H9 (cell line): ENCODE data around the gene TMEM182. TPM values are rescaled to one million over a fixed set of nuclear protein-coding genes. Genes with fewer than 3 reads are reported as not detected.

Source experiments
- DNase-seq: peaks from one replicate; pipeline ENCODE4 v3.0.0-alpha.2; 2017
- H2AFZ ChIP-seq: one replicate; pipeline ENCODE4 v1.6.1; 2013; ENCODE audit warnings: mild to moderate bottlenecking, low read length, control low read depth, moderate library complexity
- H2AK5ac ChIP-seq: 2 replicates; pipeline ENCODE4 v1.6.1; 2013; ENCODE audit warnings: low read length, control low read depth, mixed read lengths; ENCODE audit not compliant: insufficient read length
- H2BK120ac ChIP-seq: one replicate; pipeline ENCODE4 v1.6.1; 2013; ENCODE audit warnings: low read depth, mild to moderate bottlenecking, low read length, control low read depth, inconsistent platforms; ENCODE audit not compliant: poor library complexity, severe bottlenecking
- H2BK12ac ChIP-seq: 2 replicates; pipeline ENCODE4 v1.6.1; 2013; ENCODE audit warnings: low read length, control low read depth, mixed read lengths, low read depth; ENCODE audit not compliant: insufficient read length
- H2BK15ac ChIP-seq: 2 replicates; pipeline ENCODE4 v1.6.1; 2013; ENCODE audit warnings: low read depth, low read length, control low read depth
- H2BK20ac ChIP-seq: one replicate; pipeline ENCODE4 v1.6.1; 2013; ENCODE audit warnings: low read depth, mild to moderate bottlenecking, low read length, control low read depth, inconsistent platforms; ENCODE audit not compliant: poor library complexity, severe bottlenecking
- H2BK5ac ChIP-seq: 2 replicates; pipeline ENCODE4 v1.6.1; 2013; ENCODE audit warnings: low read length, control low read depth, mixed read lengths; ENCODE audit not compliant: insufficient read length
- H3K14ac ChIP-seq: 2 replicates; pipeline ENCODE4 v1.6.1; 2013; ENCODE audit warnings: low read length, control low read depth; ENCODE audit not compliant: insufficient read depth
- H3K18ac ChIP-seq: 2 replicates; pipeline ENCODE4 v1.6.1; 2013; ENCODE audit warnings: low read depth, mild to moderate bottlenecking, mixed read lengths, low read length, control low read depth; ENCODE audit not compliant: insufficient read length
- H3K23ac ChIP-seq: 2 replicates; pipeline ENCODE4 v1.6.1; 2013; ENCODE audit warnings: low read length, control low read depth, mixed read lengths, low read depth; ENCODE audit not compliant: insufficient read length
- H3K23me2 ChIP-seq: 2 replicates; pipeline ENCODE4 v1.6.1; 2013; ENCODE audit warnings: low read depth, mild to moderate bottlenecking, mixed read lengths, low read length, control low read depth; ENCODE audit not compliant: insufficient read length, poor library complexity, severe bottlenecking
- H3K27ac ChIP-seq: 2 replicates; pipeline ENCODE4 v1.5.1; 2013; ENCODE audit warnings: low read length, control low read depth, mixed read lengths, low read depth; ENCODE audit not compliant: insufficient read length
- H3K27me3 ChIP-seq: 2 replicates; pipeline ENCODE4 v1.6.1; 2013; ENCODE audit warnings: low read length, control low read depth, inconsistent platforms; ENCODE audit not compliant: insufficient read depth
- H3K4ac ChIP-seq: 2 replicates; pipeline ENCODE4 v1.6.1; 2013; ENCODE audit warnings: low read depth, mild to moderate bottlenecking, control low read depth, inconsistent platforms, low read length, moderate library complexity
- H3K4me1 ChIP-seq: 2 replicates; pipeline ENCODE4 v1.6.1; 2013; ENCODE audit warnings: low read length, control low read depth, inconsistent platforms; ENCODE audit not compliant: insufficient read depth
- H3K4me2 ChIP-seq: 2 replicates; pipeline ENCODE4 v1.6.1; 2013; ENCODE audit warnings: low read length, control low read depth, mixed read lengths; ENCODE audit not compliant: insufficient read length, insufficient read depth
- H3K56ac ChIP-seq: 2 replicates; pipeline ENCODE4 v1.6.1; 2013; ENCODE audit warnings: low read depth, mild to moderate bottlenecking, mixed read lengths, low read length, control low read depth; ENCODE audit not compliant: insufficient read length
- H3K79me1 ChIP-seq: 2 replicates; pipeline ENCODE4 v1.6.1; 2013; ENCODE audit warnings: low read depth, mild to moderate bottlenecking, moderate library complexity, low read length, control low read depth, inconsistent platforms; ENCODE audit not compliant: insufficient read depth, poor library complexity, severe bottlenecking
- H3K79me2 ChIP-seq: 2 replicates; pipeline ENCODE4 v1.6.1; 2013; ENCODE audit warnings: low read length, control low read depth, inconsistent platforms; ENCODE audit not compliant: insufficient read depth
- H3K9ac ChIP-seq: 2 replicates; pipeline ENCODE4 v1.6.1; 2013; ENCODE audit warnings: low read length, control low read depth, mixed read lengths; ENCODE audit not compliant: insufficient read length; ENCODE audit errors: extremely low read depth
- H3K9me3 ChIP-seq: one replicate; pipeline ENCODE4 v1.6.1; 2013; ENCODE audit warnings: low read depth, low read length, inconsistent platforms; ENCODE audit not compliant: control insufficient read depth
- H3T11ph ChIP-seq: one replicate; pipeline ENCODE4 v1.6.1; 2013; ENCODE audit warnings: mild to moderate bottlenecking, low read length, control low read depth, inconsistent platforms
- H4K20me1 ChIP-seq: one replicate; pipeline ENCODE4 v1.6.1; 2013; ENCODE audit not compliant: control insufficient read depth, insufficient read length, insufficient read depth
- H4K5ac ChIP-seq: 2 replicates; pipeline ENCODE4 v1.6.1; 2013; ENCODE audit warnings: low read depth, mild to moderate bottlenecking, mixed read lengths, low read length, control low read depth; ENCODE audit not compliant: insufficient read length
- H4K8ac ChIP-seq: replicated peaks from 2 replicates; pipeline ENCODE4 v1.6.1; 2013; ENCODE audit warnings: low read length, control low read depth, mixed read lengths, low read depth; ENCODE audit not compliant: insufficient read length
- H4K91ac ChIP-seq: 2 replicates; pipeline ENCODE4 v1.6.1; 2013; ENCODE audit warnings: low read depth, mild to moderate bottlenecking, moderate library complexity, mixed read lengths, low read length, control low read depth; ENCODE audit not compliant: insufficient read length
- H3K27ac Mint-ChIP-seq, 3 experiments: 2 replicates in 2 of 3; 3 replicates in 1 of 3; pipeline ENCODE4 v1.8.0; 2020 to 2021; ENCODE audit warnings: mixed read lengths in 3 of 3, mild to moderate bottlenecking in 1 of 3, moderate library complexity in 1 of 3
- H3K27me3 Mint-ChIP-seq: 2 replicates; pipeline ENCODE4 v1.8.0; 2021; ENCODE audit warnings: low read depth, mild to moderate bottlenecking, moderate library complexity, mixed read lengths
- H3K36me3 Mint-ChIP-seq, 3 experiments: 2 replicates in 2 of 3; 3 replicates in 1 of 3; pipeline ENCODE4 v1.8.0; 2020 to 2021; ENCODE audit warnings: low read depth in 3 of 3, mixed read lengths in 3 of 3; ENCODE audit not compliant: insufficient read depth in 1 of 3
- H3K4me1 Mint-ChIP-seq, 2 experiments: 2 replicates each; pipeline ENCODE4 v1.8.0; 2020; ENCODE audit warnings: mixed read lengths in 2 of 2
- H3K4me3 Mint-ChIP-seq, 2 experiments: 2 replicates in 1 of 2; 3 replicates in 1 of 2; pipeline ENCODE4 v1.8.0; 2020 to 2021; ENCODE audit warnings: mild to moderate bottlenecking in 2 of 2, mixed read lengths in 2 of 2, moderate library complexity in 1 of 2
- H3K9me3 Mint-ChIP-seq, 2 experiments: 2 replicates in 1 of 2; 3 replicates in 1 of 2; pipeline ENCODE4 v1.8.0; 2020; ENCODE audit warnings: mild to moderate bottlenecking in 2 of 2, mixed read lengths in 2 of 2, moderate library complexity in 1 of 2
- WGBS: extraction: QIAGEN DNeasy Blood & Tissue Kit; methylation state at CpG from one replicate; pipeline ENCODE4 v1.1.7; 2013; ENCODE audit warnings: missing lambda C conversion rate, low lambda C conversion rate, mixed read lengths; ENCODE audit not compliant: insufficient read length; ENCODE audit errors: extremely low coverage; 5-methylcytosine and 5-hydroxymethylcytosine counted together
- total RNA-seq: library from RNA; stranded (reverse); gene quantifications from 2 replicates; pipeline ENCODE4 v1.2.1, GENCODE V29; 2021
- TF ChIP-seq, protein P1 (sequence below): fragments of 200-600 bp; sonication (generic); conservative IDR thresholded peaks from 3 replicates; pipeline ENCODE4 v1.8.0; 2021; ENCODE audit warnings: antibody characterized with exemption, mild to moderate bottlenecking

The TMEM182 gene
- total RNA-seq, 1 experiment from 2014 or later: 3.6 TPM

DNA sequence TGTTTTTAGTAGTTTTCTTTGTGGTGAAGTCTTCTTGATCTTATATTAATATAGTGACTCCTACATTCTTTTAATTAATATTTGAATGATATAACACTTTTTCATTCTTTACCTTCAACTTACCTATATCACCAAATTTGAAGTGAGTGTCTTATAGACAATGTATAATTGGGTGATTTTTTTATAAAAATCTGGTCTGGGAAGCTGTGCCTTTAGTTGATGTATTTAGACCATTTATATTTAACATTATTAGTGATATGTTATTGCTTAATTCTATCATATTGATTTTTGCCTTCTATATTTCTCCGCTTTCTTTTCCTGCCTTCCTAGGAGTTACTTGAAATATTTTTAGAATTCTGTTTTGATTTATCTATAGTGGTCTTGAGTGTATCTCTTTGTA, 16.4 kb downstream of the TMEM182 start:
- TF ChIP-seq, protein P1, sequence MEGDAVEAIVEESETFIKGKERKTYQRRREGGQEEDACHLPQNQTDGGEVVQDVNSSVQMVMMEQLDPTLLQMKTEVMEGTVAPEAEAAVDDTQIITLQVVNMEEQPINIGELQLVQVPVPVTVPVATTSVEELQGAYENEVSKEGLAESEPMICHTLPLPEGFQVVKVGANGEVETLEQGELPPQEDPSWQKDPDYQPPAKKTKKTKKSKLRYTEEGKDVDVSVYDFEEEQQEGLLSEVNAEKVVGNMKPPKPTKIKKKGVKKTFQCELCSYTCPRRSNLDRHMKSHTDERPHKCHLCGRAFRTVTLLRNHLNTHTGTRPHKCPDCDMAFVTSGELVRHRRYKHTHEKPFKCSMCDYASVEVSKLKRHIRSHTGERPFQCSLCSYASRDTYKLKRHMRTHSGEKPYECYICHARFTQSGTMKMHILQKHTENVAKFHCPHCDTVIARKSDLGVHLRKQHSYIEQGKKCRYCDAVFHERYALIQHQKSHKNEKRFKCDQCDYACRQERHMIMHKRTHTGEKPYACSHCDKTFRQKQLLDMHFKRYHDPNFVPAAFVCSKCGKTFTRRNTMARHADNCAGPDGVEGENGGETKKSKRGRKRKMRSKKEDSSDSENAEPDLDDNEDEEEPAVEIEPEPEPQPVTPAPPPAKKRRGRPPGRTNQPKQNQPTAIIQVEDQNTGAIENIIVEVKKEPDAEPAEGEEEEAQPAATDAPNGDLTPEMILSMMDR: no peak
- no peaks in the 10 kb centered on the region for H3K27me3 Mint-ChIP-seq
- no peak overlapping the region for H3K9ac ChIP-seq
- no peaks in the 10 kb centered on the region for H3K79me2 ChIP-seq
- peaks cover 4 to 7% of the 10 kb centered on the region in 2 experiments for H3K4me1 Mint-ChIP-seq
- no peak overlapping the region for H3K18ac ChIP-seq
- DNase-seq: no peak
- H3K56ac ChIP-seq: no peak overlapping the region
- no CpG with 5 or more reads among the region's 1 CpG for WGBS
- H2BK20ac ChIP-seq: no peak overlapping the region
- H3K14ac ChIP-seq: no peak overlapping the region
- no peak overlapping the region for H2BK12ac ChIP-seq
- no peaks in the 10 kb centered on the region for H4K20me1 ChIP-seq
- no peak overlapping the region for H2AK5ac ChIP-seq
- no peaks in the 10 kb centered on the region for H3K9me3 ChIP-seq
- peaks cover 1% of the 10 kb centered on the region; the same call in 1 of the 2 replicates for H3K4me1 ChIP-seq
- H3K27ac Mint-ChIP-seq: no peak overlapping the region
- H2BK120ac ChIP-seq: no peak overlapping the region
- no peak overlapping the region for H4K5ac ChIP-seq
- H3K4me3 Mint-ChIP-seq: no peak overlapping the region
- H3K27me3 ChIP-seq: no peaks in the 10 kb centered on the region
- no peaks in the 10 kb centered on the region for H3K9me3 Mint-ChIP-seq
- no peak overlapping the region for H4K8ac ChIP-seq
- H2BK5ac ChIP-seq: no peak overlapping the region
- H4K91ac ChIP-seq: no peak overlapping the region
- no peak overlapping the region for H3K4ac ChIP-seq
- H3K23ac ChIP-seq: no peak overlapping the region
- no peaks in the 10 kb centered on the region for H3K79me1 ChIP-seq
- H2BK15ac ChIP-seq: no peak overlapping the region
- H3K36me3 Mint-ChIP-seq: peaks cover 0 to 5% (median 2%) of the 10 kb centered on the region in 3 experiments; a peak in 2 of 7 replicates
- H3K27ac ChIP-seq: no peak overlapping the region
- H3T11ph ChIP-seq: no peak overlapping the region
- no peak overlapping the region for H3K4me2 ChIP-seq
- no peaks in the 10 kb centered on the region for H3K23me2 ChIP-seq
- H2AFZ ChIP-seq: no peak overlapping the region
